Left forelimb (tissue), 1 donor: ENCODE measurements around the gene IGSF23.
"Not testable (repeated sequence)": the region's sequence is repeated elsewhere in the genome, so short reads cannot be mapped to it uniquely, and the experiment has no call there.

ENCODE experiments used
- DNase-seq: peaks from one replicate; pipeline ENCODE4 v3.0.0-alpha.2; 2018; ENCODE audit warnings: low spot score

The IGSF23 gene

DNA sequence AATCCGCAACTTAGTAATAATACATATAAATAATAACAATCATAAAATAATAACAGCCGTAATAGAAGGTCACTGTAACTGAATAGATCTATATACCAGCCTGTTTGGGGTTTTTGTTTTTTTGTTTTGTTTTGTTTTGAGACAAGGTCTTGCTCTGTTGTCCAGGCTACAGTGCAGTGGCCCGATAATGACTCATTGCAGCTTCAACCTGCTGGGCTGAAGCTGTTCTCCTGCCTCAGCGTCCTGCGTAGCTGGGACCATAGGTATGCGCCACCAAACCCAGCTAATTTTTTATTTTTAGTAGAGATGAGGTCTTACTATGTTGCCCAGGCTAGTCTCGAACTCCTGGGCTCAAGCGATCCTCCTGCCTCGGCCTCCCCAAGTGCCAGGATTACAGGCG, 950 bp downstream of the IGSF23 start:
- DNase-seq = no peak

DNA sequence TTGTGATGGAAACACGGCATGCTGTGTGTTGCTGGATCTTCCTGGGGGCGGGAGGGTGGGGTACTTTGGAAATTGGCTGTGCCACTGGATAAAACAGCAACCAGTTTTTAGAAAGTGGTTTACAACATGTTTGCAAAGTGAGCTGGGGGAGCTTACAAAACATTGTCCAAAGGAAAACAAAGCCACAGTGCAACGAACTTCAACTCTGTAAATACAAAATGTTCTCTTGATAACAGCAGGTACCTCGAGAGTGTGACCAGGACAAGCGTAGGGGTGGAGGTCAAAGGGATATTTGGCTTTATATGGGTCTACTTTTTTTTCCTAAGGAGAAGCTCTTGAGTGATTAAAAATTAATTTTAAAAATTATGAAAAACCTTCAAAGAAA, 2.5 kb downstream of the IGSF23 start:
- no peak for DNase-seq

DNA sequence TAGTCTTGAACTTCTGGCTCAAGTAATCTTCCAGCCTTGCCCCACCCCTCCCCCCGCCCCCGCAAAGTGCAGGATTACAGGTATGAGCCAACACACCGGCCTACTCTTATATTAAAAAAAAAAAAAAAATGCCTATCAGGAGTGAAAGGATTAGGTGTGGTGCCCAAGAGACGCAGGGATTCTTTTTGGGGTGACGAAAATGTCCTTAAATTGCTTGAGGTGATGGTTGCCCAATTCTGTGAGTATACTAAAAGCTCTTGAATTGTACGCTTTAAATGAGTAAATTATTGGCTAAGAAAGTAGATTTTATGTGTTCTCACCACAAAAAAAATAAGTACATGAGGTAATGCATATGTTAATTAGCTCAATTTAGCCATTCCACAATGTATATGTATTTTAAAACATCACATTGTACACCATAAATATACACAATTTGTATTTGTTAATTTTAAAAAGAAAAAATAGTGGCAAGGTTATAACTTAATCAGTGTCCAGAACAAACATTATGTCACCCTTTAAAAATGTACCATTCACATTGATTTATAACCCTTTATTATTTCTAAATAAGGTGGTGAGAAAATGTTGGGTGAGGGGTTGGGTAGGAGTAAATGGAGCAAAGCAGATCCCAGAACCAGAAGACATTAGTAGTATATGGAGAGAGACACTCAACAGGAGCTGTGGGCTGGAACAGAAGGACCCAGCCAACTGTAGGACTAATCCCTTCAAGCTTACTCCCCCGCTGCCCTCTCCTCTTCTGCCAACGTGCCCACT, 3.9 kb downstream of the IGSF23 start:
- DNase-seq = no peak

DNA sequence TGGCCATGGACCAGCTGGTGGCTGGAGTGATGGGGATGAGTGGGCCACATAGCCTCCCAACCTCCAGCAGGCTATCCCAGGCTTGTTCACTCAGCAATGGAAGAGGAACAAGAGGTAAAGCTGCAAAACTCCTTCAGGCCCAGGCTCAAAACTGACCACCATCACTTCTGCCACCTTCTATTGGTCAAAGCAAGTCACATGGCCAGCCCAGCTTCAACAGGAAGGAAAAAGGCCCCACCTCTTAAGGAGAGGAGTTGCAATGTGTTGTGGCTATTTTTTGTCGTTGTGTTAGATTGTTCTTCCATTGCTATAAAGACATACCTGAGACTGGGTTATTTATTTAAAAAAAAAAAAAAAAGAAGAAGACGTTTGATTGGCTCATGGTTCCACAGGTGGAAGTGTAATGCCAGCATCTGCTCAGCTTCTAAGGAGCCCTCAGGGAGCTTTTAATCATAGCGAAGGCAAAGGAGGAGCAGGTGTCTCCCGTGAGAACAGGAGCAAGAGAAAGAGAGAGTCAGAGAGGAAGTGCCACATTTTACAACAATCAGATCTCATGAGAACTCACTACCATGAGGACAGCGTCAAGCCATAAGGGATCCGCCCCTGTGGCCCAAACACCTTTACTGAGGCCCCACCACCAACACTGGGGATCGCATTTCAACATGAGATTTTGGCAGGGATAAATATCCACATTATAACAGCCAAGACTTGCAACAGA, 5.4 kb downstream of the IGSF23 start:
- DNase-seq = no peak

- DNase-seq = no peak
Observed at GRCh38 chr19:44620667-44621066, 7.3 kb downstream of the IGSF23 start.

DNA sequence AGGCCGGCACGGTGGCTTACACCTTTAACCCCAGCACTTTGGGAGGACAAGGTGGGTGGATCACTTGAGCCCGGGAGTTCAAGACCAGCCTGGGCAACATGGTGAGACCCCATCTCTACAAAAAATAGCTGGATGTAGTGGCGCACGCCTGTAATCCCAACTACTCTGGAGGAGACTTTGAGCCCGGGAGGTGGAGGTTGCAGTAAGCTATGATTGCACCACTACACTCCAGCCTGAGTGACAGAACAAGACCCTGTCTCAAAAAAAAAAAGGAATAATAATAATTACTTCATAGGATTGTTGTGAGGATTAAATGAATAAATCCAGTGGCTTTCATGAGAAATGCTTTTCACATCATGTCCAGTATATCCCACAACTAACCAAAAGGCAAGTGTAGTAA, 8.0 kb downstream of the IGSF23 start:
- DNase-seq = no peak

- DNase-seq = no peak
Observed at GRCh38 chr19:44623080-44623479, 9.7 kb downstream of the IGSF23 start.

- DNase-seq = no peak
Observed at GRCh38 chr19:44623626-44624025, 10.3 kb downstream of the IGSF23 start.

GRCh38 chr19:44624840-44625354, 11.5 kb downstream of the IGSF23 start:
- no peak for DNase-seq

GRCh38 chr19:44625637-44626036, 12.3 kb downstream of the IGSF23 start:
- not testable (repeated sequence) for DNase-seq

- no peak for DNase-seq
Observed at GRCh38 chr19:44626048-44626624, 12.8 kb downstream of the IGSF23 start.

DNA sequence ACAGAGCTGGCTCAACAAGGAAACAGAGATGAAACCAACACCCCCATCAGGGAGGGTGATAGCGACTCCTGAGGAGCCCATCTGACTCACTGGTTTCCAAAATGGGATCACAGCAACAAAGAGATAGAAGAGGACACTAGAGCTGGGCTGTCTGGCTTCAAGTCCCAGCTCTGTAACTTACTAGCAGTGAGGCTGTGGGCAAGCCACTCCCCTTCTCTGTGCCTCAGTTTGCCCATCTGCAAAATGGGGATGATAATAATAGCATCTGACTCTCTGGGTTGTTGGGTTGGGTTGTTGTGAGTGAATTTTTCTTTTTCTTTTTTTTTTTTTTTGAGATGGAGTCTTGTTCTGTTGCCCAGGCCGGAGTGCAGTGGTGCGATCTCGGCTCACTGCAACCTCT, 14.3 kb downstream of the IGSF23 start:
- DNase-seq = no peak

DNA sequence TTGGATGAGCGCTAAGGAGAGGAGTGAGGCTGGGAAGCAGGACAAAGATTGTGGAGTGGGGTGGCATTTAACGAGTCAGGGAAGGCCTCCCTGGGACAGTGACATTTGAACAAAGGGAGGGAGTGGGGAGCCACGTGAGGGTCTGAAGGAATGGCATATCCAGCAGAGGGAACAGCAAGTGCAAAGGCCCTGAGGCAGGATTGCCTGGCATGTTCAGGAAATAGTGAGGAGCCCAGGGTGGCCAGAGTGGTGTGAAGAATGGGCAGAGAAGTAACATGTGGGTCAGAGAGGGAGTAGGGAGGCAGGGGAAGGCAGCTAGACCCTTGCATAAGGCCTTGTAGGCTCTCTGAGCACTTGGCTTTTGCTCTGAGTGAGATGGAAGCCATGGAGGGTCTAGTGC, 15.4 kb downstream of the IGSF23 start:
- no peak for DNase-seq

DNA sequence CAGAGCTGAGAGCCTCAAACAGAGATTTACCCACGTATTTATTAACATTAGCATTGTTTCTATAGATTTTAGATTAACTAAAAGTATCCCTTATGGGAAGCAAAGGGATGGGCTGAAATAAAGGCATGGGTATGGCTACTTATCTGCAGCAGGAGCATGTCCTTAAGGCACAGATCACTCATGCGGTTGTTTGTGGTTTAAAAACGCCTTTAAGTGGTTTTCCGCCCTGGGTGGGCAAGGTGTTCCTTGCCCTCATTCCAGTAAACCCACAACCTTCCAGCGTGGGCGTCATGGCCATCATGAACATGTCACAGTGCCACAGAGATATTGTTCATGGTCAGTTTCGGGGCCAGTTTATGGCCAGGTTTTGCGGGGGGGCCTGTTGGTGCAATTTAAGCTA, 18.2 kb downstream of the IGSF23 start:
- DNase-seq = not testable (repeated sequence)

DNA sequence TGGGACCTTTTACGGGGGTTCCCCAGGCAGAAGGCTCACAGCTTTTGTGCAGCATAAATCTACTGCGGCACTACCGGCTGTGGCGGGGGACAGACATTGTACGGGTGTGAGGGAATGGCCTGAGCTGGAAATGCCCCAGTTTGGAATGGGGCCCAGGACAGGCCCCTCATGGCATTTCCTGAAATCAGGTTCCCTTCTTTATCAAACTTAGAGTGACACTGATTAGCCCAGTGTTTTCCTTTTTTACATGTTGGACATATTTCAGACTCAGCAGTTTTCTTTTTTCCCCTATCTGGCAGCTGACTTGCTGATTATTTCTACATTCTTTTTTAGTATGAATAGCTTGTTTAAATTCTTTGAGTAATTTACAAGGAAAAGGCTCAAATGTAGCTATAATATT, 20.7 kb downstream of the IGSF23 start:
- not testable (repeated sequence) for DNase-seq

- DNase-seq = no peak
Observed at GRCh38 chr19:44634785-44635184, 21.4 kb downstream of the IGSF23 start.

- no peak for DNase-seq
Observed at GRCh38 chr19:44635581-44636438, 22.4 kb downstream of the IGSF23 start.

GRCh38 chr19:44636439-44637389, 23.4 kb downstream of the IGSF23 start:
- no peak for DNase-seq

GRCh38 chr19:44637390-44637764, 24.0 kb downstream of the IGSF23 start:
- no peak for DNase-seq

- no peak for DNase-seq
Observed at GRCh38 chr19:44640518-44640917, 27.2 kb downstream of the IGSF23 start.
